Uterus (tissue), 2 donors: ENCODE results near the gene SLC5A12.

ENCODE experiments used
- CTCF ChIP-seq, 4 experiments: fragments of 200-600 bp in 2 of 4; fragments of 450-650 bp in 2 of 4; sonication (generic) in 2 of 4; IDR thresholded peaks; one replicate each; pipeline ENCODE4 v1.5.1; 2016 to 2019; ENCODE audit warnings: antibody characterized with exemption in 4 of 4, mild to moderate bottlenecking in 2 of 4, moderate library complexity in 1 of 4
- POLR2A ChIP-seq, 2 donors: fragments of 450-650 bp; IDR thresholded peaks; one replicate each; pipeline ENCODE4 v1.6.1; 2016; ENCODE audit warnings: antibody characterized with exemption in 2 of 2, mild to moderate bottlenecking in 1 of 2, moderate library complexity in 1 of 2

GRCh38 chr11:26765323-26765722, 43.5 kb upstream of the SLC5A12 start:
- TF ChIP-seq CTCF (IDR thresholded peaks at IDR 0.05) = no peak
- no peak for TF ChIP-seq POLR2A (IDR thresholded peaks at IDR 0.05)
